ENCODE measurements around the gene GIMAP7.
"Not testable (repeated sequence)": the region's sequence is repeated elsewhere in the genome, so short reads cannot be mapped to it uniquely, and the experiment has no call there.

The GIMAP7 gene

GRCh38 chr7:150514748-150515222 lies at the start of gene GIMAP7:
Gene GIMAP7, plus strand, starts transcription at chr7:150514872. Its CDS starts 5,103 bp downstream, at chr7:150519975.
- DNase-seq (ENCODE audit: low read depth): peak; percentile 51

- no peak for DNase-seq (ENCODE audit: low read depth)
Observed at GRCh38 chr7:150464962-150465361, 49.7 kb upstream of the GIMAP7 start.

GRCh38 chr7:150465414-150465813 lies 49.3 kb upstream of the GIMAP7 start:
- no peak for DNase-seq (ENCODE audit: low read depth)

GRCh38 chr7:150466477-150466876 lies 48.2 kb upstream of the GIMAP7 start:
- DNase-seq (ENCODE audit: low read depth): no peak

- DNase-seq (ENCODE audit: low read depth): no peak
Observed at GRCh38 chr7:150468241-150468640, 46.4 kb upstream of the GIMAP7 start.

GRCh38 chr7:150471886-150472285 lies 42.8 kb upstream of the GIMAP7 start:
- no peak for DNase-seq (ENCODE audit: low read depth)

GRCh38 chr7:150473902-150474301 lies 40.8 kb upstream of the GIMAP7 start:
- DNase-seq (ENCODE audit: low read depth): no peak

- DNase-seq (ENCODE audit: low read depth): no peak
Observed at GRCh38 chr7:150476285-150476684, 38.4 kb upstream of the GIMAP7 start.

GRCh38 chr7:150476819-150477631 lies 37.6 kb upstream of the GIMAP7 start:
- DNase-seq (ENCODE audit: low read depth): peak; percentile 58

GRCh38 chr7:150479023-150479716 lies 35.5 kb upstream of the GIMAP7 start:
- DNase-seq (ENCODE audit: low read depth): peak; percentile 37

GRCh38 chr7:150481186-150481920 lies 33.3 kb upstream of the GIMAP7 start:
- no peak for DNase-seq (ENCODE audit: low read depth)

GRCh38 chr7:150481922-150482321 lies 32.8 kb upstream of the GIMAP7 start:
- no peak for DNase-seq (ENCODE audit: low read depth)

GRCh38 chr7:150483514-150483913 lies 31.2 kb upstream of the GIMAP7 start:
- not testable (repeated sequence) for DNase-seq (ENCODE audit: low read depth)

GRCh38 chr7:150484071-150484470 lies 30.6 kb upstream of the GIMAP7 start:
- DNase-seq (ENCODE audit: low read depth): not testable (repeated sequence)

- DNase-seq (ENCODE audit: low read depth): no peak
Observed at GRCh38 chr7:150487625-150488024, 27.0 kb upstream of the GIMAP7 start.

GRCh38 chr7:150489782-150490181 lies 24.9 kb upstream of the GIMAP7 start:
- DNase-seq (ENCODE audit: low read depth): no peak

GRCh38 chr7:150493442-150493841 lies 21.2 kb upstream of the GIMAP7 start:
- not testable (repeated sequence) for DNase-seq (ENCODE audit: low read depth)

GRCh38 chr7:150502519-150502918 lies 12.2 kb upstream of the GIMAP7 start:
- DNase-seq (ENCODE audit: low read depth): no peak

GRCh38 chr7:150503155-150503554 lies 11.5 kb upstream of the GIMAP7 start:
- no peak for DNase-seq (ENCODE audit: low read depth)

- peak; percentile 47 for DNase-seq (ENCODE audit: low read depth)
Observed at GRCh38 chr7:150503581-150503980, 11.1 kb upstream of the GIMAP7 start.

GRCh38 chr7:150507947-150508602 lies 6.6 kb upstream of the GIMAP7 start:
- no peak for DNase-seq (ENCODE audit: low read depth)

- DNase-seq (ENCODE audit: low read depth): no peak
Observed at GRCh38 chr7:150511048-150511447, 3.6 kb upstream of the GIMAP7 start.
